A549 (cell line): ENCODE results near the gene LAMC2. TPM values are rescaled to one million over a fixed set of nuclear protein-coding genes. Genes with fewer than 3 reads are reported as not detected.

Experiments
- ATAC-seq, 2 experiments: fragments of 200-7000 bp in 1 of 2; fragments of >200 bp in 1 of 2; cut with Nextera tagmentation in 1 of 2; cut with Tn5 transposase in 1 of 2; 3 replicates each; pipeline versions ENCODE4 v1.8.0 to v1.9.1; 2018 to 2020; ENCODE audit warnings: mild to moderate bottlenecking in 1 of 2, moderate library complexity in 1 of 2
- CTCF ChIA-PET: fragments of 300-600 bp; sonication (Branson Sonifier 250); formaldehyde crosslinking; extraction: SDS; loops from one replicate; lab custom pipeline; 2021; ENCODE audit warnings: antibody characterized with exemption, inconsistent platforms; lab: Yijun Ruan, JAX
- POLR2A ChIA-PET: fragments of 350-600 bp; formaldehyde crosslinking; extraction: SDS; loops from one replicate; lab custom pipeline; 2021; ENCODE audit warnings: antibody characterized with exemption, inconsistent platforms; lab: Yijun Ruan, JAX
- DNase-seq, 2 experiments: peaks; one replicate each; pipeline versions ENCODE4 v3.0.0 to v3.0.0-alpha.2; 2011 to 2016; ENCODE audit warnings: low read depth in 1 of 2, low spot score in 1 of 2
- FAIRE-seq: peaks from 2 replicates; lab custom pipeline; 2011; peaks lifted over from hg19 to GRCh38; lab: Jason Lieb, UNC
- H3K27ac ChIP-seq, 2 experiments: fragments of >200 bp; sonication (Bioruptor Twin); formaldehyde crosslinking; 3 replicates each; pipeline ENCODE4 v1.5.1; 2016 to 2017
- H3K4me1 ChIP-seq: fragments of >200 bp; sonication (Bioruptor Twin); formaldehyde crosslinking; 3 replicates; pipeline ENCODE4 v1.6.1; 2016
- H3K4me2 ChIP-seq: fragments of >200 bp; sonication (Bioruptor Twin); formaldehyde crosslinking; 3 replicates; pipeline ENCODE4 v1.6.1; 2016
- H3K4me3 ChIP-seq: fragments of >200 bp; sonication (Bioruptor Twin); formaldehyde crosslinking; 3 replicates; pipeline ENCODE4 v1.5.1; 2016
- H3K9me3 ChIP-seq: fragments of >200 bp; sonication (Bioruptor Twin); formaldehyde crosslinking; 3 replicates; pipeline ENCODE4 v1.6.1; 2016
- CBX8 ChIP-seq: fragments of 200-600 bp; sonication (generic); IDR thresholded peaks from 2 replicates; pipeline ENCODE4 v1.6.1; 2016
- CHD4 ChIP-seq: fragments of 200-600 bp; sonication (generic); IDR thresholded peaks from 2 replicates; pipeline ENCODE4 v1.6.1; 2016; ENCODE audit warnings: antibody characterized with exemption, mild to moderate bottlenecking, borderline replicate concordance
- CTCF ChIP-seq: fragments of >200 bp; sonication (Bioruptor Twin); formaldehyde crosslinking; IDR thresholded peaks from 3 replicates; pipeline ENCODE4 v1.5.1; 2016
- FOSB ChIP-seq: fragments of 250-450 bp; sonication (Bioruptor Pico); IDR thresholded peaks from 2 replicates; pipeline ENCODE4 v1.5.0; 2020; ENCODE audit warnings: mild to moderate bottlenecking, moderate library complexity
- HES2 ChIP-seq: fragments of >200 bp; sonication (Bioruptor Twin); formaldehyde crosslinking; IDR thresholded peaks from 2 replicates; pipeline ENCODE4 v1.6.1; 2016
- HEYL ChIP-seq: fragments of 250-450 bp; sonication (Bioruptor Pico); IDR thresholded peaks from 2 replicates; pipeline ENCODE4 v1.8.0; 2021; ENCODE audit warnings: mild to moderate bottlenecking, moderate library complexity
- HOXB13 ChIP-seq: fragments of 250-450 bp; sonication (Bioruptor Pico); IDR thresholded peaks from 2 replicates; pipeline ENCODE4 v1.5.0; 2020; ENCODE audit warnings: low read depth, mild to moderate bottlenecking, moderate library complexity
- JUN ChIP-seq, 2 experiments: fragments of >200 bp; sonication (Bioruptor Twin); formaldehyde crosslinking; IDR thresholded peaks; 2 replicates in 1 of 2; 3 replicates in 1 of 2; pipeline ENCODE4 v1.6.1; 2016 to 2017
- JUNB ChIP-seq: fragments of >200 bp; sonication (Bioruptor Twin); formaldehyde crosslinking; IDR thresholded peaks from 2 replicates; pipeline ENCODE4 v1.6.1; 2016
- MAFK ChIP-seq: fragments of 450-650 bp; IDR thresholded peaks from 2 replicates; pipeline ENCODE4 v1.6.1; 2014; ENCODE audit not compliant: partially characterized antibody
- NR3C1 ChIP-seq: fragments of >200 bp; sonication (Bioruptor Twin); formaldehyde crosslinking; IDR thresholded peaks from 3 replicates; pipeline ENCODE4 v1.6.1; 2017
- PHF8 ChIP-seq: fragments of 200-600 bp; sonication (generic); IDR thresholded peaks from 2 replicates; pipeline ENCODE4 v1.6.1; 2016; ENCODE audit warnings: low read depth, mild to moderate bottlenecking, antibody characterized with exemption, moderate library complexity, borderline replicate concordance
- POLR2A ChIP-seq: IDR thresholded peaks from 2 replicates; pipeline ENCODE4 v1.6.1; 2012; ENCODE audit warnings: mild to moderate bottlenecking, low read length
- RARB ChIP-seq: fragments of 250-450 bp; sonication (Bioruptor Pico); IDR thresholded peaks from 2 replicates; pipeline ENCODE4 v1.8.0; 2021; ENCODE audit warnings: mild to moderate bottlenecking, moderate library complexity
- TFCP2L1 ChIP-seq: fragments of 250-450 bp; sonication (Bioruptor Pico); IDR thresholded peaks from 2 replicates; pipeline ENCODE4 v1.5.0; 2021; ENCODE audit warnings: mild to moderate bottlenecking
- TP53 ChIP-seq: fragments of 250-450 bp; sonication (Bioruptor Pico); IDR thresholded peaks from 2 replicates; pipeline ENCODE4 v1.5.0; 2021; ENCODE audit warnings: mild to moderate bottlenecking, moderate library complexity
- ZC3H11A ChIP-seq: fragments of 450-650 bp; IDR thresholded peaks from 2 replicates; pipeline ENCODE4 v1.6.1; 2014; ENCODE audit warnings: antibody characterized with exemption, mild to moderate bottlenecking
- WGBS: methylation state at CpG from one replicate; pipeline ENCODE4 v1.1.6; 2017; ENCODE audit errors: missing lambda C conversion rate; 5-methylcytosine and 5-hydroxymethylcytosine counted together
- polyA plus RNA-seq, 4 experiments: library from polyadenylated mRNA; depleted of rRNA in 3 of 4; stranded (reverse); fragments of >200 nt; fragmentation: RNase III in 1 of 4; extraction: RNeasy Plus Mini Kit Qiagen cat#74134 plus additional on column Dnase treatment in 1 of 4; gene quantifications; 2 replicates in 3 of 4; 3 replicates in 1 of 4; pipeline ENCODE4 v1.2.3, GENCODE V29; 2011 to 2017
- TF ChIP-seq, protein P1 (sequence below): fragments of 200-600 bp; sonication (generic); IDR thresholded peaks from 2 replicates; pipeline ENCODE4 v1.6.1; 2016; ENCODE audit warnings: antibody characterized with exemption, mild to moderate bottlenecking, moderate library complexity
- TF ChIP-seq, protein P2 (sequence below): IDR thresholded peaks from 2 replicates; pipeline ENCODE4 v1.6.1; 2012
- TF ChIP-seq, protein P3 (sequence below): fragments of >200 bp; sonication (Bioruptor Twin); formaldehyde crosslinking; IDR thresholded peaks from 3 replicates; pipeline ENCODE4 v1.6.1; 2016

LAMC2 gene
- polyA plus RNA-seq, 2 of the 4 experiments (the other 2 are of a cell fraction) = 8.5 to 24.1 TPM

DNA sequence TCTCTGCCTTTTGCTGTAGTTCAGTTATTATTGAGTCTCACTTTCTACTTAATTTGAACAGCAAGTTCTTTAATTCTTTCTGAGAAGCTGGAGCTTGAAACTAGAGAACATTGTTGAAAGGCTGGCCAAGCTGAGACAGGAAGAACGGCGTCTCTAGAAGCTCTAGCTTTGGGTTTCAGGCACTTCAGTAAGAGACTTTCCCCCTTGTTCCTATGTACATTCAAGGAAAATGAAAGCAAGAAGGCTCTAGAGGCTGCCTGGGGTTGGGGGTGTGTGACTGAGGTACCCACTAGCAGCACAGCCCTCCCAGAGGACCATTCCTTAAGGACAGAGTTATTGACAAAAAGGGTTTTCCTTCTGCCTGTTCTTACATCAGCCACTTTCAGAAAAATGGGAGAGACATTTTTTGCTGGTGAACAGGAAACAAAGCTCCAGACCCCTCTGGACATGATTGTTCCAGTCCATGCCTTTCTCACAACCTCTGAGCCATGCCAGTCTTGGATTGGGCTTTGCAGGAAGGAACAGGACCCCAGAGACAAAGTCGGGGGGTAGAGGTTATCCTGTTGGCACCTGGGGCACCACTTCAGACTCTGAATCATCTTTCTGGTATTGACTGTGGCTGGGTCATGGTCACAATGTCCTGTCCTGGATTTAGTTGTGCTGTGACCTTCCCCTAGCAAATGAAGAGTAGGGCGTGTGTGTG lies 63.1 kb downstream of the LAMC2 start:
- CTCF ChIA-PET = interaction anchor here (0.7 to 1.4 kb wide), 2 partner anchors 14 to 642 kb away, joined by 3 to 5 read pairs; no protein-coding TSS in a partner anchor
- Histone ChIP-seq H3K27ac (no peak overlapping the region), H3K4me2 (no peak overlapping the region), H3K4me3 (no peak overlapping the region), H3K4me1 (peaks cover 4% of the 10 kb centered on the region; the same call in 2 of the 3 replicates), H3K9me3 (peaks cover 6% of the 10 kb centered on the region; the same call in 1 of the 3 replicates)
- TF ChIP-seq JUN (IDR thresholded peaks at IDR 0.05) (no peak), CBX8 (no peak), TFCP2L1 (CRISPR knock-in tag) (no peak), PHF8 (no peak), POLR2A (no peak), CHD4 (no peak), MAFK (no peak)
- TF ChIP-seq, protein P1, sequence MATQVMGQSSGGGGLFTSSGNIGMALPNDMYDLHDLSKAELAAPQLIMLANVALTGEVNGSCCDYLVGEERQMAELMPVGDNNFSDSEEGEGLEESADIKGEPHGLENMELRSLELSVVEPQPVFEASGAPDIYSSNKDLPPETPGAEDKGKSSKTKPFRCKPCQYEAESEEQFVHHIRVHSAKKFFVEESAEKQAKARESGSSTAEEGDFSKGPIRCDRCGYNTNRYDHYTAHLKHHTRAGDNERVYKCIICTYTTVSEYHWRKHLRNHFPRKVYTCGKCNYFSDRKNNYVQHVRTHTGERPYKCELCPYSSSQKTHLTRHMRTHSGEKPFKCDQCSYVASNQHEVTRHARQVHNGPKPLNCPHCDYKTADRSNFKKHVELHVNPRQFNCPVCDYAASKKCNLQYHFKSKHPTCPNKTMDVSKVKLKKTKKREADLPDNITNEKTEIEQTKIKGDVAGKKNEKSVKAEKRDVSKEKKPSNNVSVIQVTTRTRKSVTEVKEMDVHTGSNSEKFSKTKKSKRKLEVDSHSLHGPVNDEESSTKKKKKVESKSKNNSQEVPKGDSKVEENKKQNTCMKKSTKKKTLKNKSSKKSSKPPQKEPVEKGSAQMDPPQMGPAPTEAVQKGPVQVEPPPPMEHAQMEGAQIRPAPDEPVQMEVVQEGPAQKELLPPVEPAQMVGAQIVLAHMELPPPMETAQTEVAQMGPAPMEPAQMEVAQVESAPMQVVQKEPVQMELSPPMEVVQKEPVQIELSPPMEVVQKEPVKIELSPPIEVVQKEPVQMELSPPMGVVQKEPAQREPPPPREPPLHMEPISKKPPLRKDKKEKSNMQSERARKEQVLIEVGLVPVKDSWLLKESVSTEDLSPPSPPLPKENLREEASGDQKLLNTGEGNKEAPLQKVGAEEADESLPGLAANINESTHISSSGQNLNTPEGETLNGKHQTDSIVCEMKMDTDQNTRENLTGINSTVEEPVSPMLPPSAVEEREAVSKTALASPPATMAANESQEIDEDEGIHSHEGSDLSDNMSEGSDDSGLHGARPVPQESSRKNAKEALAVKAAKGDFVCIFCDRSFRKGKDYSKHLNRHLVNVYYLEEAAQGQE = no peak
- POLR2A ChIA-PET = no interaction called here
- FAIRE-seq (no peak), ATAC-seq (no peak), DNase-seq (no peak)
- 58% methylated on average over 4 of the region's 4 CpGs for WGBS

DNA sequence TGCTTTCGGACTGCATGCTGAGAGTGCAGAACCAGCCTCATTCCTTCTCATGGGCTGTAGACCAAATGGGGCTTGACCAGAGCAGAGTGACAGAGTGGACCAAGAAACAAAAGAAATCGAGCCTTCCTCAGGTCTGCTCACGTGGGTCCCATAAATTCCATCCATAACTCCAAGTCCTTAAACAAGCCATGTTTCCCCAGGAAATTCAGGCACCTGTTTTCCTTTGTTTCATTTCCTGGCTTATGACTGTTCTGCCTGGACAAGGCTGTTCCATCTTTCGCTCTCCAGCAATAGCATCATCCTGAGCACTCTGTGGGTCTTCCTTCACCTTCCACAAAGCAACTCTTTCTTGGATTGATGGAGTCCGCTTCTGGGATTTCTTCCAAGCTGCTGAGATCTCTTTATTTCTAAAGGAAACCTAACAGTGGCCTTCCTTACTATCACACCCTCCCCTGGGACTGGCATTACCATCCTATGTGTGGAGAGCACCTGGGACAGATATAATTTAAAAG lies 63.9 kb downstream of the LAMC2 start:
- TF ChIP-seq HOXB13 (CRISPR knock-in tag) (no peak), JUNB (no peak), RARB (CRISPR knock-in tag) (no peak), NR3C1 (no peak), CTCF (no peak), MAFK (no peak), FOSB (CRISPR knock-in tag) (no peak), HES2 (no peak), HEYL (CRISPR knock-in tag) (no peak), TP53 (no peak), ZC3H11A (no peak)
- TF ChIP-seq, protein P2, sequence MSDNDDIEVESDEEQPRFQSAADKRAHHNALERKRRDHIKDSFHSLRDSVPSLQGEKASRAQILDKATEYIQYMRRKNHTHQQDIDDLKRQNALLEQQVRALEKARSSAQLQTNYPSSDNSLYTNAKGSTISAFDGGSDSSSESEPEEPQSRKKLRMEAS = no peak
- TF ChIP-seq, protein P3, sequence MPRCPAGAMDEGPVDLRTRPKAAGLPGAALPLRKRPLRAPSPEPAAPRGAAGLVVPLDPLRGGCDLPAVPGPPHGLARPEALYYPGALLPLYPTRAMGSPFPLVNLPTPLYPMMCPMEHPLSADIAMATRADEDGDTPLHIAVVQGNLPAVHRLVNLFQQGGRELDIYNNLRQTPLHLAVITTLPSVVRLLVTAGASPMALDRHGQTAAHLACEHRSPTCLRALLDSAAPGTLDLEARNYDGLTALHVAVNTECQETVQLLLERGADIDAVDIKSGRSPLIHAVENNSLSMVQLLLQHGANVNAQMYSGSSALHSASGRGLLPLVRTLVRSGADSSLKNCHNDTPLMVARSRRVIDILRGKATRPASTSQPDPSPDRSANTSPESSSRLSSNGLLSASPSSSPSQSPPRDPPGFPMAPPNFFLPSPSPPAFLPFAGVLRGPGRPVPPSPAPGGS = no peak
- Histone ChIP-seq H3K4me1 (peaks cover 4% of the 10 kb centered on the region; the same call in 2 of the 3 replicates), H3K9me3 (peaks cover 15% of the 10 kb centered on the region; the same call in 1 of the 3 replicates), H3K4me3 (no peak overlapping the region), H3K4me2 (no peak overlapping the region), H3K27ac (no peak overlapping the region)
- 74% methylated on average over 5 of the region's 5 CpGs for whole genome bisulfite sequencing
- FAIRE-seq (no peak), ATAC-seq (no peak), DNase-seq (no peak)
- ChIA-PET CTCF (interaction anchor here (1.5 kb wide), 1 partner anchor 15 kb away, joined by 4 read pairs; no protein-coding TSS in a partner anchor), POLR2A (no interaction called here)
